HG02840 (cell line): ENCODE data around the gene AFDN.

ENCODE experiments used
- ATAC-seq: cut with Tn5 transposase; IDR thresholded peaks from one replicate; pipeline ENCODE4 v1.9.1; 2021; ENCODE audit warnings: mild to moderate bottlenecking, moderate library complexity, moderate number of reproducible peaks; ENCODE audit not compliant: unreplicated experiment, low FRiP score

AFDN gene

DNA sequence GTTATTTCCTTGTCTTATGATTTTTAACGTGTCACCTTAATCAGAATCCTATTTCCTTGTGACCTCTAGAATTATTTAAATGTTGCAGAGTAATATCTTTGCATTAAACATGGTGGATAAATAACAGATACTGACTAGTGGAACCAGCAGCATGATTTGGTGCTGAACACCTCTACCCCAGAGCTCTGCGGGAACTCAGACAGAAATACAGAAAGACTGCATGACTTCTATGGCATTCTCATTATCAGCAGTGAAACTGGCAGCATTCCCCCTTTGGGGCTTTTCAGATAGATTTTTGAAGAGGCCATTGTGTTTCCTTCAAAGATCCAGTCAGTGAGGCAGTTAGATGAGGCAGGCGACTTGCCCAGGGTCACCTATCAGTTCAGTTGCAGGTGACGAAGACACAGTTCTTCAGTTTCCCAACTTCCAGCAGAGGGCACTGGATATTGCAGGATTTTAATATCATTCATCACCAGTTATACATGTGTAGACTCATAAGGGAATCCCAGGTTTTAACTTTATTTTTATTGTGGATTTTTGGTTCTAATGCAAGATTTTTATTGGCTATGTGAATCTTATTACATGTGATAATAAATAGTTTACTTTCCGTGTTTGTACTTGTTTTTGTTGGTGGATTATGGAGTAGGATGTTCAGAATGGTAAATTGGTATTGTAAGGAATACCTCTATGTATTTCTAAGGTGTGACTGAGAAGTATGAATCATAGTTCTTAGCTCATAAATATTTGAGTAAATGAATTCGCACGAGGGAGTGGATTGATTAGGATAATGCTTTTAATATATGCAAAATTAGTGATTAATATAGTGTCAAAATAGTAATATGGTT is 81.3 kb downstream of the AFDN start:
- ATAC-seq: no peak

DNA sequence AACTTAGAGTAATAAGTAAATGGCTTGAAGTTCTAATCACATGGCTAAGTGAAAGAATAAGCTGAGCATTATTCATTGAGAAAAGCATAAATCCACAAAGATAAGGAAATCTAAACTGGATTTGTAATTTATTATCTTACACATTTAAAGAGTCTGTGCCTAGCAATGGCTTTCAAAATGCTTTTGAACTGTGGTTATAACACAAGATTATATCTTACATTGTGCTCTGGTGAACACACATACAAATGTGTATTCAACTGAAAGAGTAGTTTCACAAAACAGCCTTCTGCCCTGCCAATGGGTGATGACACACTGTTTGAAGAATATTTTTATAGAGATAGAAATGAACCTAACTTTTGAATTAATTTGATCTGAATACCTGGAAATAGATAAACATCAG is 83.3 kb downstream of the AFDN start:
- ATAC-seq: no peak

DNA sequence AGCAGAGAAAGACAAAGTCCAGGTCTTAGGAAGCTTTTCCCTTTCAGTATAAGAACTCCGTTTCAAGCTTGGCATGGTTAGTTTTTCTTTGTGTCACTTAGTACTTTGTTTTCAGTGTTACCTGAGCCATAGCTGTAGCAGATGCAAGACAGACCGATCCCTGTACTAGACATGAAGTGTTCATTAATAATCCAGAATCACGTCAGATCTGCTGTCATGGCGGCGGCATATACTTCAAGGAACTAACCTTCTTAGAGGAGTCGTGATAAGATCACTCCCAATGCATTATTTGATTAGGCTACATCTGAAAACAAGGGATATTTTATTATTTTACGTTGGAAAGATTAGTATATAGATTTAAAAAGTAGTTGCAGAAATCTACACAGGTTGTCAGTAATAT is 83.9 kb downstream of the AFDN start:
- no peak for ATAC-seq

DNA sequence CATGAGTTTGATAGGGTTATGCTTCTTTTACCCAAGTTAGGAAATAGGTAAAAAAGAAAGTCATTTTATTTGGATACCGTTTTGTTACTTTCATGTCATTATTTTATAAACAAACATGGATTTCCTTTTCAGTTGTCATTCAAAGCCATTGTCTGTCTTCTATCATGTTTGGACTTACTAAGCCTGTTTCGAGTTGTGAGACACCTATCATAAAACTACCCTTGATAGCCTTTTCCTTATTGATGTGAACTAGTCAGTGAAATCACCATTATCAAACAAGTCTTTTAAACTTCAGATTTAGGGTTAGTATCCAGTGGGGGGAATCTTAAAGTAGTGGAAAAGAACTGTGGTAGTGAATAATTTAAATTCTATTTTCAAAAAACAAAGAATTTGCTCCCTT is 85.8 kb downstream of the AFDN start:
- ATAC-seq: no peak

DNA sequence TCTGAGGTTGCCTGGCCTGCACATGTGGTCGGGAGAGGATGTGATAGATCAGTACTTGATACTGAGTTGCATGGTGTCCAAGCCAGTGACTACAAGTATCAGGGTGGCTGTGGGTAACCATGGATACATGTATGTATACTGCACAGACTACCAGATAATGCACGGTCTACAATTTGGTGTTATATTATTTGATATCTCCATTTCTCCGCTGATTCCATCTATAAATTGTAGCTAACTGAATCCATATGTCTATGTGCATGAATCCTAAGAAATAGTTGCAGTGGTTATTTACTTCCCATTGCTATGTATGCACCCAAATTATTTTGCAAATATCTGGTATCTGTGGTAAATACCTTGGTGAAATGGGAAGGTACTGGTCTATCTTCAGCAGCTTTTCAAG is 87.0 kb downstream of the AFDN start:
- no peak for ATAC-seq

DNA sequence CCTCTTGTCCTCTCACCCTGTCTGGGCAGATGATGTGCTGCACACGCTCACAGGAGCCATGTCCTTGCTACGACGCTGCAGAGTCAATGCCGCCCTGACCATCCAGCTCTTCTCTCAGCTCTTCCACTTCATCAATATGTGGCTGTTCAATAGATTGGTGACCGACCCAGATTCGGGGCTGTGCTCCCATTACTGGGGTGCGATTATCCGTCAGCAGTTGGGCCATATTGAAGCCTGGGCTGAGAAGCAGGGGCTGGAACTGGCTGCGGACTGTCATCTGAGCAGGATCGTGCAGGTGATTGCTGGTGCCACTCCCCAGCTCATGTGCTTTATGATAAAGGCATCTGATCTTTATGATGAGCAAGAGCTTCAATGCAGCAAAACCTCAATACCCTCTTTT is 88.4 kb downstream of the AFDN start:
- no peak for ATAC-seq

DNA sequence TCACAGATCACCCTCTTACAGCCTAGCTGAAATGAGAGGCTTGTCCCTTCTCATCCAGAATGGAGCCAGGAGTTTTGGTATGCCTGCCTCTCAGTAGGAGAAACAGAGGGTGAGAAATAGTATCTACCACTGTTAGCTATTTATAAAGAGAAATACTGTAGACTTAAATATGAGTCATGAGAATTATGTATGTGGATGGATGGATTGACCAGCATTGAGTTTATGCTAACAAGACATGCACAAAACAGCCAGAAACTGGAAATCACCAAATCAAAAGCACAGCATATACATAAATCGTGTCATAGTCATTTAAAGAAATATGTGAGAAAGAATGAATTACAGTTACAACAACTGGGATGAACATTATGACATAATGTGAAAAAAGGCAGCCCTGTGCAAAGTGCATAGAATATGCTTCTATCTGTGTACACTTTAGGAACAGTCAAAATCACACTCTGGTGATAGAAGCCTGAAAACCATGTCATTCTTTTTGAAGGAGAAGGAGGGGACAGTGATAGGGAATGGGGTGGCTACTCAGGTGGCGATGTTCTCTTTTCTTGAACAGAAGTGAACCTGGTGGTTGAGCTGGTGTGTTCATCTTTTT is 90.9 kb downstream of the AFDN start:
- no peak for ATAC-seq

DNA sequence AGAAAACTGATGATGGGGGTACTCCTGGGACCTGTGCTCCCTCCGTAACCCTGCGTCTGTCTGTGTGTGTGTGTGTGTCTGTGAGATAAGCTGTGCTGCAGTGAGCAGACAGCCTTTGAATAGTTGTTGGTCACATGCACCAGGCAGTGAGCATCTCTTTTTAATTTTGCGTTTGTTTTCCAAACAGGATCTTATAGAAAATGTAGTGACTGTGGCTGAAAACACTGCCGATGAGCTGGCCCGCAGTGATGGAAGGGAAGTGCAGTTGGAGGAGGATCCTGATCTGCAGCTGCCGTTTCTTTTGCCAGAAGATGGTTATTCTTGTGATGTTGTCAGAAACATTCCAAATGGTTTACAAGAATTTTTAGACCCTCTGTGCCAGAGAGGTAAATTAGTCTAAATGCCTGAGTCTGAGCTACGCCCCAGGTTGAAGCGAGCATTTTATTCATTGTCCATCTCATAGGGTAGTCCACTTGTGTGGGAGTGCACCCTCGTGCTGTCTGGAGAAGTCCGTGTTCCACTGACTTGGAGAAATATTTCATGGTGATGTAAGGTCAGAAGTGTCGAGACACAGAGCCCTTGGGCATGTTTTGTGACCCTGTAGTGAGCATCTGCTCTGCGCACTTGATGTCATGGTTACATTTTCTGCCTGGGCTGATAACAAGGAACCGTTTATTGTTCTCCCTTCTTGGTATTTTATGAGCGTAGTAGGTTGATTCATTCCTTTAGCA is 92.0 kb downstream of the AFDN start:
- no peak for ATAC-seq

DNA sequence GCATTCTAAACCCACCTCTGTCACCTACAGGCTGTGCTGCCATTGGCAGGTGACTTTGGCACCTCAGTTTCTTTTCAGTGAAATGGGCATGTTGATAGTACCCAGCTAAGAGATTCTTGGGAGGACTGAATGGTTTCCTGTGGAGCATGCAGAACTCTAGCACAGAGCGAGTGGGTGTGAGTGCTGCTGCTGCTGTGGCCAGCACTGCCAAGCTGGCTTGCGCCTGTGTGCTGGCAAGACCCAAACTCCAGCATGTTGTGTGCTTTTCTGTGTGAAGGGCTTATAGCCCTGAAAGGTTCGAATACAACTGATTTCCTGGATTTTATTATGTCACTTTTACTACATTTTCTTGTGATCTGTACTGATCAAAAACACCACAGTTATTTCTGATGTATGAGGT is 92.6 kb downstream of the AFDN start:
- ATAC-seq: no peak

DNA sequence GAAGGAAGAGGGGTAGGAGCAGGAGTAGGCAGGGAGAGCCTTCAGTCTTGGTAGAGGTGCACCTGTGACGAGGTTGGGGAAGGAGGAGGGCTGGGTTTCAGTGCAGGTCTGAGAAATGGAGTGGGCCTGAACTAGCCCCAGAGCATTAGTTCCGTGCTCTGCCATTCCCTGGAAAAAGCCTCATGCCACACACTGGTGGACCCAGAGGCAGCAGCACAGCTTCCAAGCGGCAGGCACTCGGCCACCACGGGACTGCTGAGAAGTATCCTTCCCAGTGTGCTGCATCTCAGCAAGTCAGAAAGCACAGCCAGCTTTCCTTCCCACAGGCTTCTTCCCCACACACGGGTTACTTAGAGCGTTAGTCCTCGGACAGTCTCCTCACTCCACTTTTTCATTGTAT is 93.5 kb downstream of the AFDN start:
- no peak for ATAC-seq

DNA sequence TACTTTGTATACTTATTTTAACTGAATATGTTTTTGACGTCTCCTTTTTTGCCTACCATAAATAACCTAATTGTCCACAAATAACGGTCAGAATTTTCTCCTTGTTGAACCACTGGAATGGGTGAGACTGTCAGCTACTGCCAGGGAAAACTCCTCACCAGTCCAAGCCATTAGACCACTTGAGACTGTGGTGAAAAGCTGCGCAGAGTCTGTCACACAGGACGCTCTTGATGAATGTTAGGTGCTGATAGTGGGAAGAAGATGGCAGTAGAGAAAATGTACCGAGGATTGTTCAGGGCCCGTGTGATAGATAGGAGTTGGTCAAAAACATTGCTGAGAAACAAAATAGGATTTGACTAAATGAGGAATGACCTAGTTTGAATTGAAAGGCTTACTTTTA is 95.1 kb downstream of the AFDN start:
- no peak for ATAC-seq

DNA sequence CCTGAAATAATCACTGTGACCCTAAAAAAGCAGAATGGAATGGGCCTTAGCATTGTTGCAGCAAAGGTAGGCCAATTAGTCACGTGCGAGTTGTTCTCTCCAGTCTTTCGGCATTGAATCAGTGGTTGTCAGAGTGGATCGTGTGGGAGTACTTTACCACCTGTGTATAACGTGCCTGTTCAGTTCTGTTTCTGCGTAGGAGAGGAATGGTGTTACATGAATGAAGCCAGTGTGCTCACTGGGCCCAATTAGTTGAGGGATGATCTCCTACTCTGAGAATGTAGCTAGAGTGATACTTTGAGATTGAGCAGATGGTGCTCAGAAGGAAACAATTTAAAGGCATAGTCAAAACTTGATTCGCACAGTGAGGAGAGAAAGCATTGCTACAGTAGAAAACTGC is 98.3 kb downstream of the AFDN start:
- ATAC-seq: no peak

DNA sequence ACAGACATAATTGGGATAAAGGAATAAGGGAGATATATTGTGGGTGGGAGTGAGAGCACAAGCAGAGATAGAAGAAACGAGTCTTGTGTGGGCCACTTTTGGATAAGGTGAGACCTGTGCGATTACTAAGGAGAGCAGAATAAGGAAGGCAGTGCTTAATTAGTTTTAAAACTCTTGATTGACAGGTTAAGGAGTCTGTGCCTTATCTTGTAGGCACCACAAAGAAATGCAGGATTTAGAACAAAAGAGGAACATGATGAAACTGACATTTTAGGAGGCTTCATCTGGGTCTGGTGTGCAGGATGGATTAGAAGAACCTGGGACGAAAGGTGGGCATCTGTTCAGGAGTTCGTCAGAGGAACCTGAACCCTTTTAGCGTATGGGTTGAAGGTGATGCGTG is 100.5 kb downstream of the AFDN start:
- ATAC-seq: no peak

DNA sequence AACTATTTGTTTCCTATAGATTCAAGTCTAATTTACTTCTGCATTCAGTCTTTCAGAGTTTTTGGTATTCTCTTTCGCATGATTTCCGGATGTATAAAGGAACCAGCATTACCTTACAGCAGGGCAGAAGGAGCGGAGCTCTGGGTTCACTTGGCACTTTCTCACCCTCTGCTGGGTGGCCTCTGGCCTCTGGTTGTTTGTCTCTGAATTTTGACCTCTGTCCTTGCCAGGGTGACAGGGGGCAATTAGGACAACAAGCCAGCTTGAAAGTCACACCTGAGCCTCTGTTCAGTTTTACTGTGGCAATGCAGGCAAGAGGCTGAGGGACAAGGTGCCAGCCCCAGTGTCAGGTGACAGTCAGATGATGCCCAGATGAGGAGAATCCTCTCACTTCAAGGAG is 101.4 kb downstream of the AFDN start:
- no peak for ATAC-seq

DNA sequence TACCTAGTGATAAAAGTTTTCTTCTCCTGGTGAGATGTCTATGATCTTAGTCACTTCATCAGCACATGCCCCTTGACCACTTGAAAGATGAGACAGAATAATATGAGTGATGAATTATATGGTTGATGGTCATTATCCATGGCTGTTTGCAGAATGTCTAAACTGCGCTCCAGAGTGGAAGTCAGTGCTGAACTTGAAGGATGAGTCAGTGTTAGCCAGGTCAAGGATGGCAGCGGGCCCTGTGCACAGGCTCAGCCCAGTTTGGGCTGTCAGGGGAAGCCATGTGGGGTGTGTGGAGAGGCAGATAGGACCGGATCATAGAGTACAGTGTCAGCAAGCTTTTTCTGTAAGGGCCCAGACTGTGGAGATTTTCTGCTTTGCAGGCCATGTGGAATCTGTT is 103.6 kb downstream of the AFDN start:
- no peak for ATAC-seq

DNA sequence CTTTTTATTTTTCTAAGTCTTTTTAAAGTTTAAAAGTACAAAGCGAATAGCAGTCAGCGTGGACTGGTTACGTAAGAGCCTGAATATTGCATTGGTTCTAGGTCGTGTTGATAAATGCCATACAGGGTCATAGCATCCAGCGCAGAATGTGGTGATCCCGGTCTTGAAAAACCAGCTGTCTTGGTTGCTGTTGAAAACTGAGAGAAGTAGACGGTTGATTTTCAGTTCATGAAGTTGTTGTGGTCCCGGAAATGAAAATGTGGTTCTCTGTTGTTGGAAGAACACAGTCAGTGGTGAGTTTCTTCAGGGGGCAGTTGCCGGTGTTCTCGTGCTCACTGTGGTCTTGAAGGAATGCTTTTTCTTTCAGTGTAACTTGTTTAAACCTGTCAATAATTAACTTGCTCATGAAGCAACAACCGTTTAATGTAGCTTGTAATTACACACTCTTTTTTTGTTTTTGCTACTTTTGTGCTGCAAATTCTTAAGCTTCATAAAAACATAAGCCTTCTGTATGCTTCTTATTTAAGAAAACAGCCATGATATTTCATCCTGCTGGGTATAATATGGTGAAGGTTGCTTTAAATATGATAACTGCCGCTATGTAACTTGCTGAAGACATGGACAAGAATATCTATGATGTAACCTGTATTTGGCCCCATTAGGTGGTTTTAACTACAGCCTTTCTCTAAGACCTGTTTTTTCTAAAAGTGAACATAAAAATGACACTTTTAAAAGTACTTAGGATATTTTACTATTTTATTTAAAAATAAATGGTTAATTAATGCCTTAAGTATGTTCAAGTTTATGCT is 106.0 kb downstream of the AFDN start:
- no peak for ATAC-seq

DNA sequence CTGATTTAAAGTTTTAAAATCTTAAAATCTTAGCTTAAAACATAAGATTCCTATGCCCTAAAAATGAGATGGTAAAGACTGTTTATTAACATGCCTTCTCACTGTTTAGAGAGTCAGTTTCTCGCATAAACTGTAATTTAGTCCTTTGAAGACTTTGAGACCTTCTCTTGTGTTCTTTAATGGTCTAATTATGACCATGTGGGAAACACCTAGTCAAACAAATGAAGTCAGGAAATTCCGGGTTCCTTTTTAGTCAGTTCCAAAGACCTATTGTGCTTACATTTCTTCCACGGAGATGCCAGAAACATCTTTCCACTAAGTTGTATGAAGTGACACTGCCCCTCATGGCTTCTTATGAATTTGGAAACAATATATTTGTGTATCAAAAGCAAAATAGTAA is 106.6 kb downstream of the AFDN start:
- ATAC-seq: no peak

DNA sequence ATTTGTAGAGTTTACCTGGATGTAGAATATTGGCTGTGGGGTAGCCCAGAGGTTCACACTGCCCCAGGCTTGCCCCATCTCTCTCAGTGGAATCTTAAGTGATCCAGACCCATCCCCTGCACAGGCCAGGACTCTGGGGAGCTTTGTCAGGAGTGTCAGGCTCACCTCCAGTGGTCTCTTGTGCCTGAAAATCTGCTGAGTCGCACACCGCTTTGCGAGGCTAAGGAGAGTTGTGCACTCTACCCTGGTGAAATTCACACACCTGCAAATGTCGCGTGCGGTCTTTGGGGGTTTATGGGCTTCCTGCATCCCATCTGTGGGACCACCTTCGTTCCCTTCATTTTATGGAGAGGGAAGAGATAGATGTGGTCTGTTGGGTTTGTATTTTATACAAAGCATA is 107.1 kb downstream of the AFDN start:
- ATAC-seq: no peak

DNA sequence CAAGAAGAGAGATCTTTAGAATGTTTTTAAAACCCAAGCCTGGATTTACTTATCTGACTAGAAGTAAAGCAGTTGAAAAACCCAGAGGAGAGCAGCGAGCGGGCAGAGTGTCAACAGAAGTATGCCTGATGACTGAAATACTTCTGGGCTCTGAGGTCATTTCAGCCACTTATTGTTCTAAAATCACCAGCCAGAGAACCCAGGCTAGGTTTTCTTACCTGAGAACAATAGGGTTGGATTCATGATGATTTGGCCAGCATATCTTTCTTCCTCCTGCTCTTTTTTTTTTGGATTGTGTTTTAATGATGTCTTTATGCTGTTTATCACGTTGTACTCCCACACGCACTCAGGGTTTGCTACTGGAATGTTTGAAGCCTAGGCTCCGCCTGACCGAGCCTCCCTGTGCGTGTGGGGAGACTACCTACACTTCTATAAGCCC is 107.7 kb downstream of the AFDN start:
- ATAC-seq: no peak

DNA sequence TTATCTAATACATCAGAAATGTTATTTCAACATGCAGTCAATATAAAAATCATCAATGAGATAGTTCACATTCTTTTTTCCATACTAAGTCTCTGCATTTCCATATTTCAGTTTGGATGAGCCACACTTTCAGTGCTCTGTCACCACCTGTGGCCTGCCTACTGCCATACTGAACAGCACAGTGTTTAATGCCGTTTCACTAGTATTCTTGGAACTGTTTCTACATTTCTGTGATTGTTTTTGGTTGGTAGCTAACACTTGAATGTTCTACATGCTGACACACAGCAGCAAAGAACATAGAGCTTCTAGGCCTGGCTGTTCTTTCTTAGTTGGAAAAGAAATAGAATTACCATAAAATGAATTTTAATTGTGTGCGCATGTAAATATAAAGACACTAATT is 109.3 kb downstream of the AFDN start:
- no peak for ATAC-seq

DNA sequence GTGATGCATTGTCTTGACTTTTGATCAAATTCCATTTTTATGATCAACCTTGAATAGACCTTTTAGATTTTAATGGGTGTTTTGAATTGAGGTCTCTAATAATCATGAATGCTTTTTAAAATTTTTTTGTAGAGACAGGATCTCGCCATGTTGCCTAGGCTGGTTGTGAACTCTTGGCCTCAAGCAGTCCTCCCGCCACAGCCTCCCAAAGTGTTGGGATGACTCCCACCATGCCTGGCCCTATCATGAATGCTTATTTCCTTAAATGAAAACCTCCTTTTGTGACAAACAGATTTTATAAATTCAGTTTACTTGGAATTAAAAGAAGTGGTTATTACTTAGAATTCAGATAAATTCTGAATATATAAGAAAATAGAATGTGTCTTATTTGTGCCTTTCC is 110.6 kb downstream of the AFDN start:
- ATAC-seq: no peak
